HG03565 (cell line): ENCODE measurements around the gene LOXHD1.

Experiments used
- ATAC-seq: cut with Tn5 transposase; IDR thresholded peaks from one replicate; pipeline ENCODE4 v1.9.1; 2021; ENCODE audit warnings: mild to moderate bottlenecking, moderate library complexity; ENCODE audit not compliant: unreplicated experiment

Gene LOXHD1

DNA sequence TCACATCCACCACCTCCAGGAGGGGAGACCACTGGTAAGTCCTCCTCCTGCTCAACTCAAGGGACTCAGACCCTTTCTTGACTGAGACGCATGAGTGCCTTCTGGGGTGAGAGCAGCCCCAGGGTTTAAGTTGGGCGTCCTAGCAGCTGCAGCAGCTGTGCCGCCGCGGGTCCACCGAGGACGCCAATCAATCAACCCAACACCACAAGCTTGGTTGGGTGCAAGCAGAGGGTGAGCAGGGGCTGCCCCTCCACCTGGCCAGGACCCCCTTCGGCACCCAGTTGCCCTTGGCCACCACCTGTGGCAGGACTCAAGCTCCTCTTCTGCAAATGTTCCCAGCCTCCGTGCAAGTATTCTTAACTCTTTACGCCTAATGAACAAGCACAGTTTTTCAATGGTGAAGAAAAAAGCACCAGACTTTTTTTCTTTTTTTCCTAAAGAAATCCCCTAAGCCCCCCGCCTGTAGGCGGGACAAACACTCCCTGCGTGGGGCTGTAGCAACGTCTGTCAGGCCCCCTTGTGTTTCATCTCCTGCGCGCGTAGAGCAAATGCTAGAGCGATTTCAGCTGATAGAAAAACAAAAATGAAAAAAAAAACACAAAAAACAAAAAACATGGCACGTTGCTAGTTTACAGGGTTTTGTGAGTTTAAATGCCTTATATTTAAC, 197.1 kb downstream of the LOXHD1 start:
- ATAC-seq = no peak

DNA sequence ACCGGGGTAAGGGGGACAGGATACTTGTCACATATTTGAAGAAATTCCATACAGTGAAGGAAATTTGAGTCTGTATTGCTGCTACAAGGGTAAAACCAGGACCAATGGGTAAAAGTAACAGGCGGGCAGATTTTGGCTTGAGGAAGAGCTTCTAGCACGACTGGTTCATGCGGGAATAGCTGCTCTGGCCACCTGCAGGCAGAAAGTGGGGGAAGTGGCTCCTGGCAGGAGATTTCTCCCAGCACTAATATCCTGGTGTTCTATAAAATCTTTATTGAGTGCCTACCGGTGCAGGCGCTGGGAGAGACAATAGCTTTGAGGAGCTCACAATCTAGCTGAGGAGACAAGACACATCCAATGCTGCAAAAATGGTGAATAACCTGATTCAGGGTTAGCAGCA, 198.5 kb downstream of the LOXHD1 start:
- ATAC-seq = no peak

DNA sequence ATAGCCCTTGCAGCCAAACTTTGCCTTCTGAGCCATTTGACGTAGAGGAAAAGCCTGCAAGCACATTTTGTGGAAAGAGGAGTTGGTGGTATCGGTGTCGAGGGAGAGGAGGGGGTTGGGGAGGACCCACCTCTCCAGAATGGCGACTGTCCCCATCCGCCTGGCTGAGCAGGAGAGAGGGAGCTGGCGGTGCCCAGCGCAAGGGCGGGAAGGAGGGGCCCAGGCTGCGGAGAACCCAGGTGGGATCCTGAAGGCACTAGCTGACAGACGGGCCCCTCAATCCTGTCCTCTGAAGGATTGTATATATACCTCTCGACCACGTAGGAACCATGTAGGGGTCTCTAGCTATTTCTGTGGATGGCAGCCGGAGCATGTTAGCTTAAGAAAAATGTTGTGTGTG, 200.3 kb downstream of the LOXHD1 start:
- no peak for ATAC-seq

DNA sequence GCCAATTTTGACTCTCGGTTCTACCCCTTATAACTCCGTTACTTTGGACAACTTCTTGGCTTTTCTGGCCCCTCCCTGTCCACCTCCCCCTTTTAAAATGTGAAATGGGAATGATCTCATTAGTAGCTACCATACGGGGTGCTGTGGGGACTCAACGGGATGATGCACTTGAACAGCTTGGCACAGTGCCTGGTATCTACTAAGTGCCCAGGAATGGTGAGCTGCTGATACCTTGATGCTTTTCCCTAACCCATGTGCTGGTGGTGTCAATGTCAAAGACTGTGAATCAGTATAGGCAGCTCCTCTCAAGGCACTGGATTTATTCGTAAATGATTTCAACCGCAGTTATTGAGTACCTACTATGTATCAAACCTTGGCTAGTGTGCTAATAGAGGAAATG, 204.2 kb downstream of the LOXHD1 start:
- ATAC-seq = no peak

DNA sequence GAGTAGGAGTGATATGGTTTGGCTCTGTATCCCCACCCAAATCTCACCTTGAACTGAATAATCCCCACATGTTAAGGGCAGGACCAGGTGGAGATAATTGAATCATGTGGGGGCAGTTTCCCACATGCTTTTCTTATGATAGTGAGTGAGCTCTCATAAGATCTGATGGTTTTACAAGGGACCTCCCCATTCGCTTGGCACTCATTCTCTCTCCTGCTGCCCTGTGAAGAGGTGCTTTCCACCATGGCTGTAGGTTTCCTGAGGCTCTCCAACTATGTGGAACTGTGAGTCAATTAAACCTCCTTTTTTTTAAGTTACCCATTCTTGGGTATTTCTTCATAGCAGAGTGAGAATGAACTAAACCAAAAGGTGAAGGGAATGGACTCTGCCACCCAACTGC, 207.5 kb downstream of the LOXHD1 start:
- no peak for ATAC-seq

DNA sequence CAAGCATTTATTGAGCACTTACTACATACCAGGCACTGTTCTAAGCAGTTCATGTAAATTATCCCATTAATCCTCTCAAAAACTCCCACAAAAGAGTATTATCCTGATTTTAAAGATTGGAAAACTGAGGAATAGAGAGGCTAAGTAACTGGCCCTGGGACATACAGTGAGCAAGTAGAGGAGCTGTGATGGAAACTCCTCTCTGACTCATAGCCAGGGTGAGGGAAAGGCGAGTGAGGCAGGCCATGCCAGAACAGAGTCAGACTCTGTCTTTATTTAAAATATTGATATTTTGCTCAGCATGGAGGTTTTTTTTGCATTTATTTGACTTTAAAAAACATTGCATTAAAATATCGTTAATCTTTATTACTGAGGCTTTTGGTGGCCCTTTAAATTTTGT, 208.0 kb downstream of the LOXHD1 start:
- ATAC-seq = no peak

DNA sequence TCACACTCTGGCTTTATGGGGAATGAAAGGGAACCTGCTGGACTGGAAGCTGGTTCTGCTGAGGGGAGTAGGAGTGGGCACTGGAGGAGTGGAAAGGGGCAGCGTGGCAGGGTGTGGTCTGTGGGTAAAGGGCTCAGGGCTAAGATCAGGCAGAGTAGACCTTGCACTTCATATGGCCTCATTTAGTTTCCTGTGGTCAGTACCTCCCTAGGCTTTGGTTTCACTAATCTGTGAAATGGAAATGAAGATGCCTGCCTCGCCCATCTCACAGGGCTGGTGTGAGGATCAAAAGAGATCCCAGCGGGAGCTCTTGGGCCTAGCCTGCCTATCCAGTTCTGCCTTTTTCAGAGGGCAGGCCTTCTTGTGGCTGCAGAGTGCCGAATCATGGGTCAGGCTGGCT, 208.7 kb downstream of the LOXHD1 start:
- no peak for ATAC-seq

DNA sequence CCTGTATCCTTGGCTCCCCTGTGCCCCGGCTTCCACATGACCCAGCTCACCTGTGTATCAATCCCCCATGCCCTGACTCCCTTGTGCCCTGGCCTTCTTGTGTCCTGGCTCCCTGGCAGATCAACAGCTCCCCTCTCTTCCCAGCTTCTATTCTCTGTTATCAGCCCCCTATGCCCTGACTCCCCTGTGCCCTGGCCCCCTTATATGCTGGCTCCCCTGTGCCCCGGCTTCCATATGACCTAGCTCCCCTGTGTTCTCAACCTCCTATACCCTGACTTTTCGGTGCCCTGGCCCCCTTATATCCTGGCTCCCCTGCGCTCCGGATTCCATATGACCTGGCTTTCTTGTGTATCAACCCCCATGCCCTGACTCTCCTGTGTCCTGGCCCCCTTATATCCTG, 209.2 kb downstream of the LOXHD1 start:
- ATAC-seq = no peak

DNA sequence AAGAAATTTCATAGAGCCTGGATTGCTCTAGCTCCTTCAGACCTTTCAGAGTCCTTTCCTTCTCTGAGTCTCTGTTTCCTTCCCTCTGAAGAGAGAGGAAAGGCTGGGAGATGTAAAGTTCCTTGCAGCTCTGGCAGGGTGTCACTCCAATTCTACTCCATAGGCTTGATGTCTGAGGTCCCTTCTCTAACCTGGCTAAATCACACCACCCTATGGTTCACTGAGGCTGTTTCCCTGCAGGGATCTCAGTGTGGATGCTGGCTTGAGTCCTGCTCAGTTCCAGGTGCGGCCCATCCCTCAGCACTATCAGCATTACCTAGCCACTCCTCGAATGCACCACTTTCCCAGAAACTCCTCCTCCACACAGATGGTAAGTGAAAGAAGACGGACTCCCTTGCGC, 209.7 kb downstream of the LOXHD1 start:
- ATAC-seq = no peak

DNA sequence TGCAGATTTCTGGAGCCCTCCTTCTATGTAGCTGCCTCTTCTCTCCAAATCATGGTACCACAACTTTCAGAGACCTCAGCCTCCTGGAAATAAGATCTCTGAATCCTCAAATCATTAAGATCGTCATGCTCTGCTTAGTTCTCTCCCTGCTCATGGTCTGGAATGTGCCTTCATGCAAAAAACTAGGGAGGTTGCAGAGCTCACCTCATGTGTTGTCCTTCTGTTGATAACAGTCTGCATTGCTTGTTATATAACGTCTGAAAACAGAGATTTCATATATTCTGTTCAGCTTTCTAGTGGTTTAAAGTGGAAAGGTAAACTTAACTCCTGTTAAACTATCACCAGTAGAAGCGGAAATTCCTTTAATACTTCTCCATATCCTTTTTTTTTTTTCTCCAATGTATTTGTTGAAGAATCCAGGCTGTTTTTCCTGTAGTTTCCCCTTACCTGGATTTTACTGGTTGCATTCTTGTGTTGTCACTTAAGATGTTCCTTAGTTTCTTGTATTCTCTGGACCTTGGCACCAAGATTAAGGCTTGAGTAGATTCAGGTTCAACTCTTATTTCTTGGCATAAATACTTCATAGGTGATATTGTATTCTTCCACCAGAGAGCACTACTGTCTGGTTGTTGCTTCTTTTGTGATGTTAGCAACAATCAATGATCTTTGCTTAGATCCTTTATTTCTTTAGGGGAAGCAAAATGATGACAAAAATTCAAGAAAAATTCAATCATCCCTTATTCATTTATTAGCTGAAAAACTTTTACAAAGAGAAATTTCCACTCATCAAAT, 211.3 kb downstream of the LOXHD1 start:
- no peak for ATAC-seq

DNA sequence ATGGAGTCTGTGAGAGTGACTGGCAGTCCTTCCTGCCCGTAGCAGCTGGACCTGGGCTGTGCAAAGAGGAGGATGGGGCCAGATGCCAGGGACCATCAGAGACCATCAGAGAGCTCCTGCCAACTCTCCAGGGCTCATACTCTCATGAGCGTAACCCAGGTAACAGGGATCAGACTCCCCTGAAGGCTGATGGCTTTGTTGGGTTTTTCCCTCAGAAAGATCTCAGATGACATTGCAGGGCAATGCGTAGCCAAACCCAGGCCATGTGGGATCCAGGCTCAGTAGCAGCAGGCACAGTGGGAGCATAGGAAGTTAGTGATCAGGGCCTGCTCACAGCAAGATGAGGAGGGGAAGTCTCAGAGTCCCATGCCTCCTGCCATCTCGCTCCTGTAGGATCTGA, 218.0 kb downstream of the LOXHD1 start:
- no peak for ATAC-seq

DNA sequence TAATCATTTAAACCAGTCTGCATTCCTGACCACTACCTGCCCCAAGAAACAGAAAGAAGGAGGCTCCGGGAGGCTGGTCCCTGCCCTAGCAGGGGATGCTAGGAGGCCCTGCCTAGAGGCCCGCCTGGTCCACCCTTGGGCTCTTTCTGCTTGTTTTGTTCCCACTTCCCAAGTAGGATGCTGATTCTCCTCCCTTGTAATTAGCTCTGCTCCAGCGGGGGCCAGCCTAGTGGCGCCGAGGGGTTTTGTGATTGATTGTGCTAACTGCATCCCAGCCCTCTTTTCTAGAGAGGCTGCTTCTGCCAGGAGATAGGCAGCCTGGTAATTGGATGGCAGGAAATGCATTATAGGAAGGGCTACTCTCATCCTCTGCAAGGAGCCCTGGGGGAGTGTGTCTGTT, 220.0 kb downstream of the LOXHD1 start:
- no peak for ATAC-seq

DNA sequence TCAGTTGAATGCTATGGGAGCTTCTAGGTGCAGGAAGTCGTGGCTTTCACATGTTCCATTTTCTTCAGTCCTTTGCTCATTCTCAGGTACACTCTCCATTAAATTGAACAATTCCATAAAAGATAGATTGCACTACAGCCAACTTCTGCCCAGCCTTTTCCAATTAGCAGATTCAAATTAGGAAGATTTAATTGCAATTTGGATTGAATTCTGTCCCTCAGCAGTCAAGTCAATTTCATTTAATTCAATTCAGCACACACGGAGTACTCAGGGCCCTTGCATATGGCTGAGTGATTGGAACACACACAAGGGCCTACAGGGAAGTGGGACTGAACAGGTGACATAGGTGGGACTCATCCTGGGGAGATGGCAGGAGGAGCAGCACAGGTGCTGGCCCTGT, 220.4 kb downstream of the LOXHD1 start:
- no peak for ATAC-seq

DNA sequence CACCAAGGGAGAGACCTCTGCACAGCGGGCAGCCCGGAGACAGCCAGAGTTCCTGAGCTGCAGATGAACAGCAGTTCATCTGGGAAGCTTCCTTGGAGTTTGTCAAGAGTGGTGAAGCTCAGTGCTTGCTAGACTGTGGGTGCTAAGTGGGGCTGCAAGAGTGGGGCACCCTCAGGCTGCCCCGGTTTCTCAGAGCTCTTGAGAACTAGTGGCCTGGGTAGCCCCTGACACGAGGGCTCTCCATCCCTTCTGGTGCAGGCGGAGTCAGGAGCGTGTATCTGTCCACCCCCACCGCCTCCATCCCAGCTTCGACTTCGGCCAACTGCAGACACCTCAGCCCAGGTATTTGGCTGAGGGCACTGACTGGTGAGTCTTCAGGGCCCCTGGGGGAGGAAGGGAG, 222.0 kb downstream of the LOXHD1 start:
- ATAC-seq = no peak

DNA sequence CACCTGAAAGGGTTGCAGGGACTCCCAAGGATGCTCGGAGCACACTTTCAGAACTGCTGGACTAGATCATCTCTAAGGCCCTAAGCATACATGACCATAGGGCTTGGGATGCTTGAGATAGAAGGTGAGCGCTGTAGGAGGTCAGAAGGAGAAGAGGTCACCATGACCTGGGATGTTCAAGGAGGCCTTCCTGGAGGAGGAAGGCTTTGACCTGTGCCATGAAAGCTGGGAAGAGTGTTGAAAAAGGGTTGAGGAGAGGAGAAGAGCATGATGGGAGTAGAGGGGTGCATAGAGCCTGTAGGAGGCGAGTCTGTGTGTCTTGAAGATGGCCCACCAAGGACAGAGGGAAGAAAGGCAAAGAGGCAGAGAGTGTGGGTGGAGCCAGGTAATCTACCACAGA, 222.4 kb downstream of the LOXHD1 start:
- no peak for ATAC-seq

DNA sequence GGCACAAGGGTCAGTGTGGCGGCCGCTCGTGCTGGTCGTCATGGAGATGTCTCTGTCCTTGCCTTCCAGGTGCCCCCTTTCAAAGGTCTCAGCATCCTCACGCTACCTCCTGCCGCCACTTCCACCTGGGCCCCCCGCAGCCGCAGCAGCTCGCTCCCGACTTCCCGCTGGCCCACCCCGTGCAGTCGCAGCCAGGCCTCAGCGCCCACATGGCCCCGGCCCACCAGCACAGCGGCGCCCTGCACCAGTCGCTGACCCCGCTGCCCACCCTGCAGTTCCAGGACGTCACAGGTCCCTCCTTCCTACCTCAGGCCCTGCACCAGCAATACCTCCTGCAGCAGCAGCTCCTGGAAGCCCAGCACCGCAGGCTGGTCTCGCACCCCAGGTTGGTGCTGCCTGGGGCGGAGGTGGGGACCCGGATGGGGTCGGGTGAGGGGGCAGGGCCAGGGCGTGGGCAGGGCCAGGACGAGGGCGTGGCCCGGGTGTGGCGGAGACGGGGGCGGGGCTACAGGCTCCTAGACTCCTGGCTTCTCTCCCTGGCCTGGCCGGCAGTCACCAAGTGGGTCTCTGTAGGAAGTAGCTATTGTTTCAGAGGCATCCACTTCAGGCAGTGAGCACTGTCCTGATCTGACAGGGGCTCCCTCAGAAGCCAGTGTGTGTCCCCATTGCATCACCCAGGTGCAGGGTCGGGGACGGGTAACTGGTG, 223.7 kb downstream of the LOXHD1 start:
- no peak for ATAC-seq

DNA sequence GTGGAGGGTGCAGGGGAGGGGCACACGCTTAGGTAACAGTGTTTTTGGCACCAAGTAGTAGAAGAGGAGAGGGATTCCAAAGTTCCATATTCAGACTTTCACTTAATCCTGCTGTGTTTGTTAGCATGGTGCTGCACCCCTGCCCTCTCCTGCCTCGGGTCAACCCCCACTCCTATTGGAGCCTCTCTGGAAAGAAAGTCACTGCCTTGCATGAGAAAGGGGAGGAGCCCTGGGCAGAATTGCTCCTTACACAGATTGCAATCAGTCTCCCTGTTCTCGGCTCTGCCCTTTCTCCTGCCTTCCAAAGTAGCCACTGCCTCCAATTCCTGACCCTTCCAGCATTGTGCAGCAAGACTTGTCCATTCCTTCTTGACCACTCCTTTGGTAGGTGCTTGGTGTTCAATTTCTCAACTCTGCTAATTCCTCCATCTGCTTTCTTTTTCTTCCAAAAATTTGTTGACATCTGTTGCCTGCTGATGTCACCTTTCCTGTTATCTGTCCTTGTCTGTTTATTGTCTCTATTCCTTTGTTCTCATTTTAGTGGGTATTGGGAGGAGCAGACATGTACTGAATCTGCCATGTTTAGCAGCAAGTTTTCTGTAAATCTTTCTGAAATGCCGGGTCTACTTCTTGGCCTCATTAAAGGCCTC, 225.4 kb downstream of the LOXHD1 start:
- ATAC-seq = no peak

DNA sequence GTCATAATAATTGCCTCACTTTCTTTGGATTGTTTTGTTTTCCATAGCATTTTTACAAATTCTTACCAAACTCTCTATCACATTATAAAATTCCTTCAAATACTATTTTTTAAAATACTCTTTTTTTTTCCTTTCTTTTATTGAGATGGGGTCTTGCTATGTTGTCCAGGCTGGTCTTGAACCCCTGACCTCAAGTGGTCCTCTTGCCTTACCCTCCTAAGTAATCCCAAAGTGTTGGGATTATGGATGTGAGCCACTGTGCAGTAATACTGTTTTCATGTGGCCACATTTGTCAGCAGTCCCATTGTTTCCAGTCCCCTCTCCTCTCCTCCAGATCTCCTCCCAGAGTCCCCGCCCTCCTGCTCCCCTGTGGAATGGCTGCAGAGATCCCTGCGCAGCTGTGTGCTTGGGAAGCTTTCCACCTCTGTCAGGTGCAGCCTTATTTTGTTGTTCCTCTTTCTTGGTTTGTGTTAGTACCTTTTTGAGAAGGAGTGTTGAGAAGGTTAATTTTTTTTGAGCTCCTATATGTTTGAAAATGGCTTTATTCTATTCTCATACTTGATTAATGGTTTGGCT, 227.3 kb downstream of the LOXHD1 start:
- ATAC-seq = no peak

DNA sequence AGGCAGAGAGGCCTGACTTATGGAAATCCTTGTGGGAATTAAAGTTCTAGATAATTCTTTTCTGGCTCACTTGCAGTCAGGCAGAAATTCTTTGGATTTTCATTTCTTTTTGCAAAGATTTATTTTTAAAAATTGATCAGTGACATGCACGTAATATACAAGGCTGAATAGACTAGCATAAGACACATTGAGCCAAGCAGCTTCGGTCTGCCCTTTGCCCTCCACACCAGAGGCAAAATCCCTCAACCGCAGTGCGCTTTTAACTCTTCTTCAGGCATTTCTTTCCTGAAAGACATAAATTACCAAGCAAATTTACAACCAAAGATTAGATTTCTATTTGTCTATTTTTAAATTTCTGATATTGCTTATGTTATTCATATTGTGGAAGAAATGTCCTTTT, 227.9 kb downstream of the LOXHD1 start:
- no peak for ATAC-seq

DNA sequence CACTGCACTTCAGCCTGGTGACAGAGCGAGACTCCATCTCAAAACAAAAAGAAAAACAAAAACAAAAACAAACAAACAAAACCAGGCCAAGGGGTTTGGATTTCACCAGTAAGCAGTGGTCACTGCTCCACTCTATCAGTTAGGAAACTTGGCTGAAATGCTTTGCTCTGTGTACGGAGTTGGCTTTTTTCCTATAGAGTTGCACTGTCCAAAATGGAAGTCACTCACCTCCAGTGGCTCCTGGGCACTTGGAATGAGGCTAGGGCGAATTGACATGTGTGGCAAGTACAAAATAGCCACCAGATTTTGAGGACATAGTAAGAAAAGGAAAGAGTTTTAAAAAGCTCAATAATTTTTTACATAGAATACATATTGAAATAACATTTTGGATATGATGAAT, 228.7 kb downstream of the LOXHD1 start:
- no peak for ATAC-seq
